Stromal cell of bone marrow (primary cell): Measurements from ENCODE around the gene CCR6.

Experiments used
- DNase-seq: peaks from one replicate; pipeline ENCODE4 v3.0.0-alpha.2; 2012; ENCODE audit warnings: low read depth

CCR6 gene

DNA sequence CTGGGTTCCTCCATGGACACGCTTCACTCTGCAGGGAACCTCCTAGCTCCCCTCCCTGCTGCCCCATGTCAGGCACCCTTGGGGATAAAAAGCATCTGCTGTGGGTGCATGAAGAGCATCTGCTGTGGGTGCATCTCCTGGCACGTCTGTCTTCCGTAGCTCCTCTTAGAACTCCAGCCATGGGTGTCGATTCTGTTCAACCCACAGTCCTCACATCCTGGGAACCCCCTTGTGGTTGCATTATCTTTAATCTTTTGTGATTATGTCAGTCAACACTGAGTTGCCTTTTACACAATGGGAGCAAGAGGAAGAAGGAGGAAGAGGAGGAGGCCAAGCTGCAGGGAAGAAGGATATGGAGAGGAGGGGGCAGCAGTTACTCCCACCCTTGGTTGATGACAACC lies 24.1 kb upstream of the CCR6 start:
- DNase-seq: no peak

DNA sequence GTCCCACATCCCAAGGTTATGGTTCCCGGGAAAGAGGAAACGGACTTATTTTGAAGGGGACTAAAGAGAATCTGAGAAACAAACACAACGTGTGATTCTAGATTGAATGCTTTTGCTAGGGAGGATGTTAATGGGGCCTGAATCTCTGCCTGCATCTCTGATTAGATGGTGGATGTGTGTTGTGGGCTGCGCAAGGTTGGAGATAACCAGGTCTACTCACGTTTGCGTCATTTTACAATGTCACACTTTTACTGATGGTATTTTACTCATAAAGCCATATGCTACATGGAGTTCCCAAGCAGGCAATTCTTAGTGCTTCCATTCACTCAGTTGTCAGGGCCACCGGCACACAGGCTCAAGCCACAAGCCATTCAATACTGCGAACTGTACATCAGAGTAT lies 23.2 kb upstream of the CCR6 start:
- DNase-seq: no peak

DNA sequence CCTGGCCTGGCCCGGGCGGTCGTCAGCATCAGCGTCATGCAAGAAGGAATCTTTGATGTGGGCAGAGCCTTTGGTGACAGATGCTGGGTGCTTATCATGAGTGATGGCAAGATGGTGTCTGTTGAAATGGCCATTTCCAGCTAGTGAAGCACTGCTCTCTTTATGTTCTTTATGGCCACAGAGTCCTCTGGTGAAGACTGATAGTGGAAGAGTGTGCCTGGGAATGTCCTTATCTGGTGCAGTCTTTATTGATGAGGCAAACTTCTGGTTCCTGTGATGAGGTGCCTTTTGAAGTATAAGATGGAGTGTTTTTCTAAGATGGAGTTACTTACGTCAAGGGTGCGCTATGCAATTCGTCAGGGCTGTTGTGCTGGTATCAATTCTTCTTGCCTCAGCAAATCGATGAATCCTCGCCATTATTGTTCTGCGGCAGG lies 22.6 kb upstream of the CCR6 start:
- no peak for DNase-seq

DNA sequence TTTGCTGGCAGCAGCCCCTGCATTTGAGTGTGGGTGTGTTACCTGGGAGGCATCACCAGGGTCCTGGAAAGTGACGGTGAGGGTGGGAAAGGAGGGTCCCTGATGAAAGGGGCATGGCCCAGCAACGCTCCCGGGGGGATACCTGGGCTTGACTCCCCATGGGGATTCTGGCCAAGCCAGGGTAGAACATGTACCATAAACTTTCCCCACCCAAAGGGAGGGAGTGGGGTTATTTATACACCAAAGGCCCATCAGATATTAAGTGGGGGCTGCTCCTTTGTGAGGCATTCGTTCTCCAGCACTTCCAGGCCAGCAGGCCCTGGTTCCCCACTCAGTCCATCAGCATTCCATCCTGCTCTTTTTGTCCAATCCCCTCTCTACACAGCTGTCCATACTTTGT lies 20.6 kb upstream of the CCR6 start:
- no peak for DNase-seq

DNA sequence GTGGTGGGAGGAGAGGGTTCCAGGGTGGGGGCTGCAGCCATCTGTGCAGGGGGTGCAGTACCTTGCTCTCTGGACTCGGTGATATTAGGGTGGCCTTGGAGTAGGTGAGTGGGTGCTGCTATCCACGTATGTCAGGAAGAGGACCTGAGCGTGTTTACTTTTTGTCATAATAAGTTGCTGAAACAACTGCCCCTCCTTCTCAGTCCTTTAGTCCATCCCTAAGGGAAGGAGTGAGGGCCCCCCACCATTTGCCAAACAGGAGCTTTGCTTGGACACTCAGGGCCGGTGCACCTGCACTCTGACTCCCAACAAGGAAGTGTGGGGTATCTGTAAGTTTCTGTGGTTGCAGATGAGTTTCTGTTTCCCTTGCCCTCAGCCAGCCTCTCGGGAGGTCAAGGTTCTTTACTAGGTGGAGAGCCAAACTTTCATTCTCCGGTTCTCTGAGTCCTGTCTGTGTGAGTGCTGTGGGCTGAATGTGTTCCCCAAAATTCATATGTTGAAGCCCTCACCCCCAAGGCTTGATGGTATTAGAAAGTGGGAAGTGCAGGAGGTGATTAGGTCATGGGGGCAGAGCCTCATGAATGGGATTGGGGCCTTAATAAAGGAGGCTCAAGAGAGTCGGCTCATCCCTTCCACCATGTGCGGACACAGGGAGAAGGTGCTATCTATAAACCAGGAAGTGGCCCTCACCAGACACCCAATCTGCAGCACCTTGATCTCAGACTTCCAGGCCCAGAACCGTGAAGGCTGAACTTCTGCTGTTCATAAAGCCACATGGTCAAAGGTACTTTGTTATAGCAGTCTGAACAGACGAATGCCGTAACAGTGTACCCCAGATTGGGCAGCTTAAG lies 19.6 kb upstream of the CCR6 start:
- DNase-seq: no peak

DNA sequence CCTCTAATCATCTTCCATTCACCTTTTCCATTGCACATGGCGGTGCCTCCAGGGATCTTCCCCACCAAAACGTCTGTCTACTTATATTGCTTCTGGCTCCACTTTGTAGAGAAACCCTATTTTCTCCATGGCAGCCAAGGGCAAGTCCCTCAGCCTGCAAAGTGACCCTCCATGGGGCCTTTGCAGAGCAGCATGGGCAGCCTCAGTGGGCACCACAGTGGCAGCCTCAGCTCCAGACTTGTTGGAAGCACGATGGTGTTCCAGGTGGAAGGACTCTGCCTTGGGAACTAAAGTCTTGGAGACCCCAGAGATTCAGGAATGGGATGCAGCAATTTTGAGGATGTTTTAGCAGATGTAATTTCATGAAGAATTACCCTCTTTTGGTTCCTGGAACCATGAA lies 18.5 kb upstream of the CCR6 start:
- DNase-seq: no peak

DNA sequence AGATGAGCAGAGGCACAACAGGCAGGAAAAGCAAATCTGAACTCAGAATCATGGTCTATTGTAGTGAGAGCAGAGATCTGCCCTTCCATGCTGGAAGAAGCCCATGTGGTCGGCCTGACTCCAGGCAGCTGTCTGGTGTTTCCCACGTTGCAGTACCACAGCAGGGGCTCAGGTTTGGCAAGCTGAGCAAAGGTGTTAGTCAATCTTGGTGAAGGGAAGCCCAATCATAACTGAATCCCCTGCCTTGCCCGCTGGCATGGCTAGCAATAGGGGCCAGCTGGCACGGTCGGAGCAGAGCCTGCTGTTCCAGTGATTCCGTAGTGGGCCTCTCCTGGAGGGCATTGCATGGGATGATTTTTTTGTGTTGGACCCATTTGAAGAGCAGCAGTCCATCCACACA lies 17.8 kb upstream of the CCR6 start:
- DNase-seq: no peak

DNA sequence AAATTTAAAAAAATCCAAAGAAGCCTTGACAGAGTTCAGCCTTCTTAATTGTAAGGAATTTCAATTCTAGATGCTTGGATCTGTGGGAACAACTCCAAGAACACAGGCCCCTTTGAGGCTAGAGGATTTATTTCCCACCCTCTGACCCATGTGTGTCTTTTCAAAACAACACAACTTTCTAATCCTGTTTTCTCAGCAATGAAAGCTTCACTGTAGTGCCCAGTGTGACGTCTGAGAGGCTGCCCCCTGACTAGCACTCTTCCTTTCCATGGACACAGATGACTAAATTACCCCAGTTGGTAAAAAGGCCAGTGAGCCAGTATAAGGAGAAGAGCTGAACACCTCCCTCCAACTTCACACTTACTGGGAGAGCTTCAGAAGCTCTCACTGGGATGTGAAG lies 16.5 kb upstream of the CCR6 start:
- no peak for DNase-seq

DNA sequence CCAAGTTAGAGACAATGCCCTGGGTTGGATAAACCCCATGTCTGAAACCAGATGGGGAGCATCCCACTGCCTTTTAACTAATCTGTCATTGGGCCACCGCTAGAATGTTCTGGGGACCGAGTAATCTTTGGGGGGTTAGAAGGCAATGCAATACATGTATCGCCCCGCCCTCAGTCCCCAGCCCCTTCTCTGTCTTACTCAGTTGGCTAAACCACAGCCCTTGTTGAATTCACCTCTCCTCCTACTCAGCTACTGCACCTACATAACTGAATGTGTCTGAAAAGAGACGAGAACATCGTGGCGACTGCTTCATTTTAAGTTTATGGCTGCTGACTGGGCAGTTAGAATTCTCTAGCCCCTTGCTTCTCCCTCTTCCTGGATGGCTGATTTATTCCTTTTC lies 15.1 kb upstream of the CCR6 start:
- no peak for DNase-seq

DNA sequence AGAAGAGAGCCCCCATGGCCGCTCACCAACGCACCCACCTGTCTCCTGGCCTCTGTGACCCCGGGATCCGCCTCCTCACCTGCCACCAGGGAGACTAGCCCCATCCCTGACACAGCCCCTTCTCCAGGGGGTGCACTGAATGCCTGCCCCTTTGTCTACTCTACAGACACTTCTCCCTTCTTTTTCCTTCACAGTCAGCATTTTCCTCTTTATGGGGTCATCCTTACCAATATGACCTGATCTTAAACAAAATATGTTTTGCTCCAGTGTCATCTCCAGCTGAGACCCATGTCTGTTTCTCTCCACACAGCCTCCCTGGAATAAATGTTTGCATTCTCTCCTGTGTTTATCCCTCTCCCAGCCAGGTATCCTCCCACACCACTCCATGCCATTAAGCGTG lies 14.6 kb upstream of the CCR6 start:
- no peak for DNase-seq

DNA sequence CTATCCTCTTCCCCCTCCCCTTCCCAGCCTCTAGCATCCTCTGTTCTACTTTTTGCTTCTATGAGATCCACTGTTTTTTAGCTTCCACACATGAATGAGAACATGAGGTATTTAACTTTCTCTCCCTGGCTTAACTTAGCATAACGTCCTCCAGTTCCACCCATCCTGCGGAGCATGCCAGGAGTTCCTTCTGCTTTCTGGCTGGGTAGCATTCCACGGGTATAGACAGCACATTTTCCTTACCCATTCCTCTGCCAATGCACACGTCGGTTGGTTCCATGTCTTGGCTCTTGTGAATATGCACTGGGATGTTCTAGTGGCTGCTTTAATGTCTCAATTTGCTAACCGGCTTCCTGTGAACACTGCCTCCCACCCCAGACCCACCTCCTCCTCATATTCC lies 13.2 kb upstream of the CCR6 start:
- DNase-seq: no peak

DNA sequence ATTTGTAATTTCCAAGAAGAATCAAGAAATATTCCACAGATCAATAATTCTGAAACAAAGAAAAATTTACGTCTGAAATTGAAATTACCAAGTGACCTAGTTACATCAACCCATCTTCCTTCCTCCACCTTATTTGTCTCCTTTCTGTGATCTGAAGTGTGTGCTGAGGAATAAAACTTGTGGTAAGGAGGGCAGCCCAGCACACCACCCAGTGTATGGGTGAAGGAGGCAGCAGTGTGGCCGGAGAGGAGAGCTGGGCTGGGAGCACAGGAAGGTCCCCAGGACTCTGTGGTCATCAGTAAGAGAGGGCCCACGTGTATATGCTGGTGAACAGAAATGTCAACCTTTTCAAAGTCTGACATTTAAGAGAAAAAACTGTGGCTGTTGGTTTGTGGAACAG lies 11.3 kb upstream of the CCR6 start:
- DNase-seq: no peak

DNA sequence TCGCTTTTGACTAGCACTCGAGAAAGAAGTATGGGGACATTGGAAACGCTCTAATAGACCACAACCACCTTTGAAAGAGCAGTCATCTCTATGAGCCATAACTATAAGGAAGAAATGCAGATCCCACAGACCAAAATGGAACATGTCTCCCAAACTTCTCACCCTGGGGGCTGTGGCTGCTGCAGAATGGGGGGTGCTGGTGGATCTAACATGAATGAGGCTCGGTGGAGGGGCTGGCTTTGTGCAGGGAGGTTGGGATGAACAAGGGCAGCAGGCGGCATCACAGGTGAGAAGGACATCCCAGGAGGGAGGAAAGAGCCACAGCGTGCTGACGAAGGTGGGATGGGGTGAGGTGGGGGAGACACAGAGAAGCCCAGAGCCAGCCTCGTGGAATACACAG lies 10.5 kb upstream of the CCR6 start:
- DNase-seq: no peak

DNA sequence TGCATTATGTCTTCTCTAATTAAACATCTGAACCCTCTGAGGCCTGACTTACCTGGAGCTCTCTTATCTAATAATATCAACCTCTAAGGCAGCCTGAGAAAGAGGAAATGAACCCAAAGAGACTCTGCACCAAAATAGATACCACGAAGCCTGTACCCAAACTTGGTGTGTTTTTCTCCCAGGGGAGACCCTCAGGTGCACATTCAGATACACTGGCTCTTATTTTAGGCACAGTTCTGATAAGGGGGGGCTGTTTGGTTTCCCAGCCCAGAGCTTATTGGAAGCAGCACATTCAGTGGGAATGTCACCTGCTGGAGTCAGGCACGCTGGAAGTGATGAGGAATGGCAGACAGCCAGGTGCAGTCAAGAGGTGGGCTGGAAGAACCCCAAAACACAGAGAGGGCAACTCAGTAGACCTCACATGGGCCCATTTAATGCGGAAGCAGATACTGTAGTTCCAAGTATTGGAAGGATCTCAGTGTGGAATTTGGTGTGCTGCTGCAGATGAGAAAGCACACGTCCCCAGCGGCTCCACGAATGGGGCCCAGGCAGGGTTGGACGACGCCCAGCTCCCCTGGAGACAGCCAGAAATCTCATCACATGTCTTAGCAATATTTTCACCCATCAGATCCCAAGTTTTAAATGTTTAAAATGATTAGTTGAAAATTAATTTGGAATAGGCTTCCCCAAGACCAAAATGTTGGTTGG lies 9.7 kb upstream of the CCR6 start:
- no peak for DNase-seq

DNA sequence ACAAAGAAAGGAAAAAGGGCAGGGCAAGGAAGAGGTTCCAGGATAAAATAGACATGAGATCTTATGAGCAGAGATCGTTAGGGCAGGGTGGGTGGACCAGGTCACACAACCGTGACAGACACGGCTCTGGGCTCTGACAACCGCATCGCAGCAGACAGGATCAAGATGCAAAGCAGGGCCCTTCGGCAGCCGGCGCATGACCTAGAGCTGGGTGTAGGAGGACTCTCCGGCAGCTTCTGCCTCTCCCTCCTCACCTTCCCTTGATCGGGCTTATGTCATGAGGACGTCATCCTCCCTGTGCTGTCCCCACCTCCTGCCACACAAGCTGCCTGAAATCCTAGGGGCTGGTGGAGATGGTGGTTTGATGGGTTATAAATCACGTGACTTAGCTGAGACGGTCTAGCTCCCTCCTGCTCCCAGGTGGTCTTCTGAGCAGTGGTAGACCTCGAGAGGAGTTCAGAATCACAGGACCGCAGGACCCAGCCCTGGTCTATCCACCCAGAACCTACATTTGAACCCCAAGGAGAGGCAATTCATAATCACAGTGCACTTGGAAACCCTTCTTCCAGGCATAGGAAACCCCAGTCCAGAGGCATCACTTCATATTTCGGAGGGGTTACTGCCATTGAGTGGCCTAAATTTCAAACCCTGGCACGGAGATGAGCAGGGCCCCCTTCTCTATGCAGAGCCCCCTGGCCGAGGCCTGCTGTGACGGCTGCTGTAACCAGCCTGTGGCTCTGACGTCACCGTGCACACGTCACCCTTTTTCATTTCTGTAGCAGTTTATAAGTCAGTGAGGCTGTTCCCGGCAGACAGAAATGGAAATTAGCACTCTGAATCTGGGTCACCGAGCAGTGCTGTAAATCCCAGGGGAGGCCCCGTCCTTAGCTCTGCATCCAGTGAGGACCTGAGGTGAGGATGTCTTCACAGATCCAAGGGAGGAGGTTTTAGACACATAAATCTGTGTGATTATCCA lies 8.7 kb upstream of the CCR6 start:
- no peak for DNase-seq

DNA sequence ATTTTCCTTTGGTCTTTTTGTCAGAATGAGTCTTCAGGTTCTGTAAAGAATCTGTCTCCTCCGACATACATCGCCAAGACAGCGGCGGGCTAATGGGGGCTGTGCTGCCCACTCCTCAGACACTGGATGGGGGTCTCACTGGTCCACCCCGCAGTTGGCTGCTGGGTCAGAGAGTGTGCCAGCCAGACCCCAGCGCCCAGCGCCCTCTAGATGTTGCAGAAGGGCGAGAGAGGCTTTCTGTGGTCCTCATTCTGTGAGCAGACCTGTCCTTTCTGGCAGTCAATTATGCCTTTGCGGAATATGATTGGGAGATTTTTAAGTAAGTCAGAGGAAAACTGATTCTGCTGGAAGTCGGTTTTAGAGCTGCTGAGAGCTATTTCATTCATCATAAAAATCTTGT lies 7.8 kb upstream of the CCR6 start:
- DNase-seq: no peak

DNA sequence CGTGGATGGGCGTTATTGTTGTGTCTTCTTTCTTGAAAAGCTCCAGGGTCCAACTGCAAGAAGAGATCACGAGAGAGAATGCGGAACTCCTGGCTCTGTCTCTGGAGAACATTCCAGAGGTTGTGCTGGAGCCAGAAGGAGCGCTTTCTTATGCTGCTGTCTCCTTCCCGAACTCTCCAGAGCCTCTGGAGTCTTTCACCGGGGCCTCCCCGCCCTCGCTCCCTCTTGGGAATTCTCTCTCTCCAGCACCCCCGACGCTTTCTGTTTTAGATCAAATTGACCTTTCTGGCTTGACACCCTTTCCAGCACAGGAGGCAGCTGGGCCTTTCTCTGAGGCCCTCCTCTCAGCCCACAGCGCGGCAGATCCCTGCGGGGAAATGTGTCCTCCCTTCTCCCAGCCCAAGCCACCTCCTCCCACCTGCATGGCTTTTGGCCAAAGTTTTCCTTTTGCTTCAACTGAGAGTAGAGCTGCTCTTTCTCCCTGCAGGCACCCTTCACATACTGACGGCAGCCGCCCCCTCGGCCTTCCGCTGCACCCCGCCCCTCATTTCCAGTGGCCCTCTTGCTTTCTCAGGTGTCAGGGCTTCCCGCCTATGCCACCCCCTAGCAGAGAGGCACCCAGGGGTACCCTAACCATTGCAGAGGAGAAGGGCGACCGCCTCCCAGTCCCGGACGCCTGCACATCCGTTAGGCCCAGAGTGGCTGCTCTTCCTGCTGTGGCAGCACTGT lies 6.6 kb upstream of the CCR6 start:
- no peak for DNase-seq

DNA sequence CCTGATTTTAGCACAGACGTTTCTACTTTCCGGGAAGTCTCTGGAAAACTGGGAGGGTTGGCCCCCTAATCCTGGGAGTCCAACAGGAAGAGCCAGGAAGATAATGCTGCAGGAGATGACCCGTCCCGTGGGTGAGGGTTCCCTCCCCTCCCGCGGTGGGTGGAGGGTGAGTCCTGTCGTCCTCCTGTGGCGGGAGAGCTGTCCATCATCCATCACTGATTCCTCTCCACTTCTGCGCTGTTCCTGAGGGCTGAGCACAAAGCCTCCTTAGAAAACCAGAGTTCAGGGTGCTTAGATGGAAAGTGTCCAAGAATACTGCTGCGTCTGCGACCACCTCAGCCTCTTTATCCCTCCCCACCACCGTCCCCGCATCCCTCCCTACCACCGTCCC lies 6.1 kb upstream of the CCR6 start:
- DNase-seq: no peak

DNA sequence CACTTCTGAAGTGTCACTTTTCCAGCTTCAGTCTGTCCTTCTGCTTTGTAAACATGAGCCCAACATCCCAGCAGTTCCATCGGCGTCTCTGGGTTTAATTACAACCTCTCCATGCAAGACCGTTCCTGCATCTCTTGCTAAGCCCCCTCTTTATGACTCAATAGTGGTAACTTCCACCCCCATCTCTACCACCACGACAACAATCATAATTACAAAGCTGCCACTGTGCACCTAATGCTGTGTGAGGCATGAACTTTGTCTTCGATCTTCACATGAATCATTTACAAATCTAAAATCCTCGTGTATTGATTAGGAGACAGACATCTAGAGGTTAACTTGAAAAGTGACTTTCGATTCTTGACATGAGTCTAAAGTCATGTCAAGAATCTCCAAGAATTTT lies 4.9 kb upstream of the CCR6 start:
- DNase-seq: no peak

DNA sequence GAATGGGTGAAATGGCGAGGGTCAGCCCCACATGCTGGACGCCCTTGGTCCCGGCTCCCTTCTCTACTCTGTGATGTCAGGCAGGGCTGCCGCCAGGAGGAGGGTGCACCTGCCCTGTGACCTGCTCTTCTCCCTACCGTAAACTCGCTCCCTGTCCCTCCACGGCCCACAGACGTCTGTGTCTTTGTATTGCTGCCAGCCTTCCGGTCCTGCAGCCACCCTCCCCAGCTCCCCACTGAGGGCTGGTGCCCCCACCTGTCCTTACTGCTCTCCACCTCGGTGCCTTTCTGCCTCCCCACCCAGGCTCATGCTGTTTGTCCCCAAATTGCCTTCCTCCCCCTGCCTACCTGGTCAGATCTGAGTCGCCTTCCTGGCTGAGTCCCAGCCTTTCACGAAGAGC lies 4.1 kb upstream of the CCR6 start:
- no peak for DNase-seq

DNA sequence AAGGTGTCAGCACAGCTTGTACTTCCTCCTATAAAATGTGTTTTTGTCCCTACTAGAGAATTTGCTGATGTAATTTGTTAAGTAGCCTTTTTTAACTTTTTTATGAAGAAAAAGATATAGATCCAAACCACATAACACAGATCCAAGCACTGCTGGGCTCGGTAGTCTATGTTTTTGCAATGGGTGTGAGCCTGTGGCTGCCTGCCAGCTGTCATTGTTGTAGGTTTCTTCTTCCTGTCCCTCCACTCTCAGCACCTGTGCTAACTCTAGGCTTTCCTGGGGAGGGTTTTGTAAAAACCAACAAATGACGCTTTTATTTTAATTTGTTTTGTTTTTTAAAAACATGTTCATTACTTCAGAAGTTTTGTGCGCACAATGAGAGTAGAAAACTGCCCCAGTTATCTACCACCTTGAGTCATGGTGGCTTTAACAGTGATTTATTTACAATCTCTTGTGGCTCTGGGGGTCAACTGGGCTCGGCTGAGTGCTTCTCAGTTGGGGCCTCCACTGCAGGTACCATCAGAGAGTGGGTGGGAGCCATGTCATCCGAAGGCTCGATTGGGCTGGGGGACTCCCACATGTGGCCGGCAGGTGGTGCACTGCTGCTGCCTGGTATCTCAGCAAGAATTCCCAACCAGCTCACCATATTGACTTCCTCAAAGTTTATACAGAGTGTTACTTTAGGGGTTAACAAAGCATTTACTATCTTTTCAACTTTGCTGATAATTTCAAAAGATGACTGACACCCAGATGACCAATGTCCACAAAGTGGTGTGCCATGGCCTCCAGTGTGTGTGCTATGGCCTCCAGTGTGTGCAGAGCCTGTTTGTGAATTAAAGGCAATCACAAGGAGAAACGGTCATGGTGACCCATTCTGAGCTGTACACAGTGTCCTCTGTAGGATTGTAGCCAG lies 3.0 kb upstream of the CCR6 start:
- no peak for DNase-seq
